ENCODE data around the gene CCDC8. TPM values are rescaled to one million over a fixed set of nuclear protein-coding genes. Genes with fewer than 3 reads are reported as not detected.

Gene CCDC8
- total and polyA plus RNA-seq, 2 donors (not counting 3 experiments of a cell fraction or from before 2014, with no cell fraction given): 0.18 to 0.75 TPM

- Histone ChIP-seq H3K4me2 (ENCODE audit: insufficient read depth, low read length) (no peak overlapping the region), H3K27ac (ENCODE audit: insufficient read depth, low read depth, low read length) (no peak overlapping the region), H4K20me1 (replicated peaks; ENCODE audit: control insufficient read depth, extremely low read depth, insufficient read depth, low read length) (no peaks in the 10 kb centered on the region), H3K27me3 (ENCODE audit: control insufficient read depth in 2 of 2, insufficient read depth in 2 of 2, low read length in 2 of 2) (no peaks in the 10 kb centered on the region), H3K9me3 (replicated peaks; ENCODE audit: control insufficient read depth, insufficient read depth, low read length) (no peaks in the 10 kb centered on the region), H3K79me2 (ENCODE audit: control insufficient read depth, insufficient read depth, low read length) (no peaks in the 10 kb centered on the region), H3K4me1 (ENCODE audit: control insufficient read depth, extremely low read depth, insufficient read depth, low read length) (no peaks in the 10 kb centered on the region), H3K4me3 (replicated peaks in 1 of 3; ENCODE audit: insufficient read depth in 1 of 3, low read depth in 1 of 3, low read length in 3 of 3) (no peak overlapping the region), H3K9ac (replicated peaks; ENCODE audit: extremely low read depth, insufficient read depth, low read length) (no peak overlapping the region), H3K36me3 (ENCODE audit: control insufficient read depth in 2 of 2, extremely low read depth in 1 of 2, insufficient read depth in 2 of 2, low read length in 2 of 2) (peaks cover 19 to 58% of the 10 kb centered on the region in 2 experiments), H3K9me1 (replicated peaks; ENCODE audit: control insufficient read depth, extremely low read depth, insufficient read depth, low read length) (no peaks in the 10 kb centered on the region), H2AFZ (ENCODE audit: low read depth, low read length) (no peak overlapping the region)
- TF ChIP-seq EZH2 (IDR thresholded peaks at IDR 0.05; ENCODE audit: borderline replicate concordance, low read depth, low read length, severe bottlenecking) (no peak), FOS (IDR thresholded peaks at IDR 0.05; ENCODE audit: borderline replicate concordance, insufficient read depth, low read length) (no peak), POLR2AphosphoS5 (IDR thresholded peaks at IDR 0.05; ENCODE audit: insufficient read depth, low read depth, low read length) (no peak), MYC (IDR thresholded peaks at IDR 0.05; ENCODE audit: low read depth, low read length) (no peak), GATA2 (IDR thresholded peaks at IDR 0.05; ENCODE audit: insufficient read depth, insufficient read length, low read depth, low read length) (no peak), POLR2A (IDR thresholded peaks at IDR 0.05; ENCODE audit: low read depth, low read length) (no peak)
- TF ChIP-seq, protein P1, sequence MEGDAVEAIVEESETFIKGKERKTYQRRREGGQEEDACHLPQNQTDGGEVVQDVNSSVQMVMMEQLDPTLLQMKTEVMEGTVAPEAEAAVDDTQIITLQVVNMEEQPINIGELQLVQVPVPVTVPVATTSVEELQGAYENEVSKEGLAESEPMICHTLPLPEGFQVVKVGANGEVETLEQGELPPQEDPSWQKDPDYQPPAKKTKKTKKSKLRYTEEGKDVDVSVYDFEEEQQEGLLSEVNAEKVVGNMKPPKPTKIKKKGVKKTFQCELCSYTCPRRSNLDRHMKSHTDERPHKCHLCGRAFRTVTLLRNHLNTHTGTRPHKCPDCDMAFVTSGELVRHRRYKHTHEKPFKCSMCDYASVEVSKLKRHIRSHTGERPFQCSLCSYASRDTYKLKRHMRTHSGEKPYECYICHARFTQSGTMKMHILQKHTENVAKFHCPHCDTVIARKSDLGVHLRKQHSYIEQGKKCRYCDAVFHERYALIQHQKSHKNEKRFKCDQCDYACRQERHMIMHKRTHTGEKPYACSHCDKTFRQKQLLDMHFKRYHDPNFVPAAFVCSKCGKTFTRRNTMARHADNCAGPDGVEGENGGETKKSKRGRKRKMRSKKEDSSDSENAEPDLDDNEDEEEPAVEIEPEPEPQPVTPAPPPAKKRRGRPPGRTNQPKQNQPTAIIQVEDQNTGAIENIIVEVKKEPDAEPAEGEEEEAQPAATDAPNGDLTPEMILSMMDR (IDR thresholded peaks at IDR 0.05; ENCODE audit: extremely low read depth in 1 of 2, insufficient read depth in 1 of 2, low read depth in 1 of 2, low read length in 2 of 2): no peak
- DNase-seq (ENCODE audit: low read depth, low spot score): no peak
- dilution Hi-C loops (cut with MboI; ENCODE audit: extremely low pct_ligation_motif_present, low sequenced_read_pairs) (no loop called here), intact Hi-C loops (cut with micrococcal nuclease) (no loop called here)
- ChIA-PET CTCF (interaction anchor here (3.1 kb wide), 1 partner anchor 15 kb away, joined by 9 read pairs; no protein-coding TSS in a partner anchor), POLR2A (no interaction called here)
- FAIRE-seq: no peak
- BruUV-seq (replicated peaks): no TSS peak
Observed at GRCh38 chr19:46387713-46388130, 25.6 kb downstream of the CCDC8 start.
